K562 (cell line): ENCODE results near the gene EYA4. TPM values are rescaled to one million over a fixed set of nuclear protein-coding genes. Genes with fewer than 3 reads are reported as not detected.

Experiments
- ATAC-seq: fragments of 200-7000 bp; cut with Tn5 transposase; 3 replicates; pipeline ENCODE4 v1.9.1; 2020; ENCODE audit warnings: moderate library complexity
- BruUV-seq: library from RNA; stranded (reverse); fragments of 400-500 nt; replicated peaks from 2 replicates; lab custom pipeline; 2021; lab: Mats Ljungman, UMichigan
- CTCF ChIA-PET: fragments of 300-600 bp; formaldehyde crosslinking; extraction: SDS; loops from one replicate; lab custom pipeline; 2021; ENCODE audit warnings: low intra/inter-chr PET ratio; lab: Yijun Ruan, JAX
- POLR2A ChIA-PET: fragments of 300-600, 350-650 bp; sonication (Branson Sonifier 250); formaldehyde crosslinking; extraction: SDS; loops from one replicate; lab custom pipeline; 2021; ENCODE audit warnings: antibody characterized with exemption, inconsistent platforms; lab: Yijun Ruan, JAX
- DNase-seq, 4 experiments: peaks; one replicate each; pipeline versions ENCODE4 v3.0.0 to v3.0.0-alpha.2; 2011 to 2018; ENCODE audit warnings: low spot score in 3 of 4, mixed read lengths in 3 of 4; ENCODE audit errors: extremely low read depth in 1 of 4
- FAIRE-seq: peaks from 2 replicates; lab custom pipeline; 2011; peaks lifted over from hg19 to GRCh38; lab: Jason Lieb, UNC
- H2AFZ ChIP-seq: 2 replicates; pipeline ENCODE4 v1.6.0; 2011; ENCODE audit warnings: low read depth, low read length, control low read depth, inconsistent platforms
- H3K27ac ChIP-seq: fragments of 200-600 bp; 3 replicates; pipeline ENCODE4 v1.8.0; 2011; ENCODE audit warnings: low read depth, mild to moderate bottlenecking, control low read depth, inconsistent platforms, low read length, moderate library complexity, mixed read lengths; ENCODE audit errors: extremely low read depth
- H3K27me3 ChIP-seq, 2 experiments: fragments of 300-600 bp in 1 of 2; 2 replicates in 1 of 2; 3 replicates in 1 of 2; pipeline versions ENCODE4 v1.6.0 to v1.8.0; 2011; ENCODE audit warnings: inconsistent platforms in 2 of 2, low read length in 2 of 2, mild to moderate bottlenecking in 1 of 2, mixed read lengths in 1 of 2, moderate library complexity in 1 of 2; ENCODE audit not compliant: control insufficient read depth in 2 of 2, insufficient read depth in 2 of 2
- H3K36me3 ChIP-seq: fragments of 300-600 bp; 3 replicates; pipeline ENCODE4 v1.8.0; 2011; ENCODE audit warnings: mild to moderate bottlenecking, low read length, inconsistent platforms; ENCODE audit not compliant: control insufficient read depth, insufficient read depth
- H3K4me1 ChIP-seq, 2 experiments: fragments of 200-600 bp in 1 of 2; replicated peaks in 1 of 2; 2 replicates in 1 of 2; 3 replicates in 1 of 2; pipeline versions ENCODE4 v1.5.1 to v1.8.0; 2011; ENCODE audit warnings: inconsistent platforms in 2 of 2, low read length in 2 of 2, mild to moderate bottlenecking in 1 of 2, mixed read lengths in 1 of 2, moderate library complexity in 1 of 2; ENCODE audit not compliant: control insufficient read depth in 2 of 2, insufficient read depth in 2 of 2
- H3K4me2 ChIP-seq: 2 replicates; pipeline ENCODE4 v1.6.1; 2011; ENCODE audit warnings: low read length, control low read depth, inconsistent platforms, mixed read lengths; ENCODE audit not compliant: insufficient read depth
- H3K4me3 ChIP-seq: fragments of 200-600 bp; sonication (generic), shearing (Covaris generic); 2 replicates; pipeline ENCODE4 v1.5.1; 2016; ENCODE audit warnings: control low read depth, inconsistent platforms
- H3K79me2 ChIP-seq: fragments of 200-600 bp; 3 replicates; pipeline ENCODE4 v1.8.0; 2011; ENCODE audit warnings: low read length, inconsistent platforms; ENCODE audit not compliant: control insufficient read depth, insufficient read depth
- H3K9ac ChIP-seq, 2 experiments: 2 replicates each; pipeline versions ENCODE4 v1.6.0 to v1.6.1; 2011; ENCODE audit warnings: low read depth in 2 of 2, low read length in 2 of 2, control low read depth in 1 of 2, inconsistent platforms in 1 of 2, mild to moderate bottlenecking in 1 of 2, mixed read lengths in 1 of 2; ENCODE audit not compliant: insufficient read depth in 1 of 2
- H3K9me1 ChIP-seq: one replicate; pipeline ENCODE4 v1.6.0; 2011; ENCODE audit warnings: inconsistent platforms, mild to moderate bottlenecking, low read length, moderate library complexity; ENCODE audit not compliant: control insufficient read depth, insufficient read depth
- H3K9me3 ChIP-seq: replicated peaks from 2 replicates; pipeline ENCODE4 v1.5.1; 2011; ENCODE audit warnings: low read depth, low read length, inconsistent platforms; ENCODE audit not compliant: control insufficient read depth, insufficient read depth
- H4K20me1 ChIP-seq: replicated peaks from 2 replicates; pipeline ENCODE4 v1.6.1; 2011; ENCODE audit warnings: low read length, inconsistent platforms, mixed read lengths; ENCODE audit not compliant: control insufficient read depth, insufficient read depth
- FUS ChIP-seq: fragments of 200-400 bp; formaldehyde crosslinking; optimal IDR thresholded peaks from 2 replicates; pipeline ENCODE3; 2017; ENCODE audit warnings: low read depth, low read length
- MEIS2 ChIP-seq: fragments of 450-650 bp; IDR thresholded peaks from 2 replicates; pipeline ENCODE4 v1.6.1; 2014; ENCODE audit warnings: mild to moderate bottlenecking; ENCODE audit not compliant: partially characterized antibody
- NR2C2 ChIP-seq, 2 experiments: fragments of 200-800 bp in 1 of 2; sonication (Bioruptor generic) in 1 of 2; sonication (generic) in 1 of 2; formaldehyde crosslinking in 1 of 2; IDR thresholded peaks; 2 replicates each; pipeline versions ENCODE4 v1.6.1 to v1.8.0; 2016 to 2022; ENCODE audit warnings: mild to moderate bottlenecking in 1 of 2, missing compliant biosample characterization in 1 of 2, missing genetic modification characterization in 1 of 2, missing genetic modification reagents in 1 of 2
- ZFX ChIP-seq: sonication (generic); formaldehyde crosslinking; IDR thresholded peaks from 2 replicates; pipeline ENCODE4 v1.8.0; 2022; ENCODE audit warnings: mild to moderate bottlenecking, missing genetic modification reagents, moderate library complexity
- ZNF41 ChIP-seq: fragments of 250-450 bp; sonication (Bioruptor Pico); conservative IDR thresholded peaks from 2 replicates; pipeline ENCODE4 v1.4.0; 2020; ENCODE audit warnings: mild to moderate bottlenecking
- WGBS: fragments of 100-300 bp; shearing (Covaris generic); methylation state at CpG from one replicate; pipeline ENCODE4 v1.1.6; 2016; ENCODE audit warnings: low coverage, mixed read lengths; ENCODE audit not compliant: insufficient coverage; ENCODE audit errors: missing lambda C conversion rate; 5-methylcytosine and 5-hydroxymethylcytosine counted together
- in situ Hi-C: fragments of 300-500 bp; cut with MboI; formaldehyde crosslinking; loops from 4 replicates; pipeline ENCODE4 v1.15.0; 2018; ENCODE audit warnings: inconsistent platforms, mixed read lengths
- intact Hi-C: fragments of 100-400 bp; cut with micrococcal nuclease; formaldehyde crosslinking; loops from 2 replicates; pipeline ENCODE4 v1.14.2; 2022
- polyA plus RNA-seq, 8 experiments: library from polyadenylated mRNA; depleted of rRNA in 4 of 8; stranded (reverse) in 5 of 8; unstranded in 3 of 8; fragments of >200 nt; fragmentation: Nextera tagmentation in 2 of 8; fragmentation: Illumina TruSeq in 1 of 8; extraction: Ambion mirVana in 2 of 8; extraction: Trizol in 1 of 8; gene quantifications; 2 replicates each; pipeline versions ENCODE4 v1.2.1 to v1.2.3, GENCODE V29; 2011 to 2014; ENCODE audit warnings: inconsistent platforms in 1 of 8, missing spikeins in 1 of 8
- total RNA-seq, 7 experiments: library from RNA; depleted of rRNA in 6 of 7; stranded (reverse); fragments of >200 nt in 6 of 7; fragmentation: Illumina TruSeq in 2 of 7; extraction: Trizol in 2 of 7; gene quantifications; 2 replicates each; pipeline versions ENCODE4 v1.2.1 to v1.2.3, GENCODE V29; 2011 to 2021; ENCODE audit warnings: low replicate concordance in 1 of 7
- TF ChIP-seq, protein P1 (sequence below): sonication (generic); formaldehyde crosslinking; IDR thresholded peaks from 2 replicates; pipeline ENCODE4 v1.8.1; 2023; ENCODE audit warnings: mild to moderate bottlenecking, missing genetic modification reagents
- TF ChIP-seq, protein P2 (sequence below), 3 experiments: fragments of 200-800 bp in 1 of 3; fragments of 250-450 bp in 1 of 3; fragments of 450-650 bp in 1 of 3; sonication (Bioruptor Pico) in 1 of 3; sonication (Bioruptor generic) in 1 of 3; formaldehyde crosslinking in 1 of 3; IDR thresholded peaks; 2 replicates each; pipeline versions ENCODE4 v1.6.1 to v1.8.0; 2016 to 2022; ENCODE audit warnings: mild to moderate bottlenecking in 2 of 3, missing genetic modification characterization in 2 of 3, missing compliant biosample characterization in 1 of 3, moderate library complexity in 1 of 3
- TF ChIP-seq, protein P3 (sequence below): fragments of 250-450 bp; sonication (Bioruptor Pico); IDR thresholded peaks from 2 replicates; pipeline ENCODE4 v1.4.0; 2020
- TF ChIP-seq, protein P4 (sequence below): fragments of 250-450 bp; sonication (Bioruptor Pico); IDR thresholded peaks from 2 replicates; pipeline ENCODE4 v1.8.0; 2022; ENCODE audit warnings: moderate library complexity, mild to moderate bottlenecking, inconsistent platforms
- TF ChIP-seq, protein P5 (sequence below): fragments of 450-650 bp; IDR thresholded peaks from 2 replicates; pipeline ENCODE4 v1.6.1; 2017; ENCODE audit warnings: antibody characterized with exemption, mild to moderate bottlenecking

The EYA4 gene
- total and polyA plus RNA-seq, 9 of the 15 experiments (the other 6 are each of a cell fraction or from before 2014, with no cell fraction given), result 0.03 to 0.04 TPM; not detected in 7

DNA sequence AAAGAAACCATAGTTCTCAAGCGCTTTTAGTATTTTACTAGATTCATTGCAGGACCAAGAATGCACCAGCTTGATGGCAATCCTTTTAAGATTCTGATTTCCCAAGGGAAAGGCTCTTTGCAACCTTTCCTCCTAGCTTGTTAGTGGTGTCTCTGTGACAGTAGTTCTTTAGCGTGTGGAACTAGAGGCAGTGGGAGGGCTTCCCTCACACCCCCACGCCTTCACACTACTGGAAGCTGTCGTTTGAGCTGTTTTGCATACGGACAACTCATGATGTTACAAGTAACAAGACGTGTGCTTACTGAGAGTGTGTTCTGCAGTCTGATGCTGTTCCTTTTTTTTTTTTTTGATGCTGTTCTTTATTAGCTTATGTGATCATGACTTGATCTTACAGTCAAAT lies 34.1 kb downstream of the EYA4 start:
- no peak overlapping the region for H2AFZ ChIP-seq
- H3K27me3 ChIP-seq, result no peaks in the 10 kb centered on the region
- ATAC-seq, result no peak
- H4K20me1 ChIP-seq, result no peaks in the 10 kb centered on the region
- no peaks in the 10 kb centered on the region for H3K79me2 ChIP-seq
- no peaks in the 10 kb centered on the region for H3K4me1 ChIP-seq
- no peaks in the 10 kb centered on the region for H3K9me1 ChIP-seq
- no peak overlapping the region for H3K4me2 ChIP-seq
- no TSS peak for BruUV-seq
- intact Hi-C loops (no loop called here), in situ Hi-C loops (no loop called here)
- ChIA-PET POLR2A (no interaction called here), CTCF (no interaction called here)
- WGBS, result 5% methylated on average over 6 of the region's 6 CpGs
- no peaks in the 10 kb centered on the region for H3K9me3 ChIP-seq
- no peak overlapping the region for H3K4me3 ChIP-seq
- no peak overlapping the region for H3K9ac ChIP-seq
- FAIRE-seq, result no peak
- no peak for DNase-seq
- H3K27ac ChIP-seq, result no peak overlapping the region
- H3K36me3 ChIP-seq, result no peaks in the 10 kb centered on the region
- TF ChIP-seq MEIS2 (no peak), FUS (no peak), ZFX (no peak), NR2C2 (CRISPR knock-in tag; IDR thresholded peaks at IDR 0.05) (no peak), NR2C2 (tag; IDR thresholded peaks at IDR 0.05) (no peak), ZNF41 (no peak)
- TF ChIP-seq, protein P1, sequence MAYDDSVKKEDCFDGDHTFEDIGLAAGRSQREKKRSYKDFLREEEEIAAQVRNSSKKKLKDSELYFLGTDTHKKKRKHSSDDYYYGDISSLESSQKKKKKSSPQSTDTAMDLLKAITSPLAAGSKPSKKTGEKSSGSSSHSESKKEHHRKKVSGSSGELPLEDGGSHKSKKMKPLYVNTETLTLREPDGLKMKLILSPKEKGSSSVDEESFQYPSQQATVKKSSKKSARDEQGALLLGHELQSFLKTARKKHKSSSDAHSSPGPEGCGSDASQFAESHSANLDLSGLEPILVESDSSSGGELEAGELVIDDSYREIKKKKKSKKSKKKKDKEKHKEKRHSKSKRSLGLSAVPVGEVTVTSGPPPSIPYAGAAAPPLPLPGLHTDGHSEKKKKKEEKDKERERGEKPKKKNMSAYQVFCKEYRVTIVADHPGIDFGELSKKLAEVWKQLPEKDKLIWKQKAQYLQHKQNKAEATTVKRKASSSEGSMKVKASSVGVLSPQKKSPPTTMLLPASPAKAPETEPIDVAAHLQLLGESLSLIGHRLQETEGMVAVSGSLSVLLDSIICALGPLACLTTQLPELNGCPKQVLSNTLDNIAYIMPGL (CRISPR knock-in tag), result no peak
- TF ChIP-seq, protein P2, sequence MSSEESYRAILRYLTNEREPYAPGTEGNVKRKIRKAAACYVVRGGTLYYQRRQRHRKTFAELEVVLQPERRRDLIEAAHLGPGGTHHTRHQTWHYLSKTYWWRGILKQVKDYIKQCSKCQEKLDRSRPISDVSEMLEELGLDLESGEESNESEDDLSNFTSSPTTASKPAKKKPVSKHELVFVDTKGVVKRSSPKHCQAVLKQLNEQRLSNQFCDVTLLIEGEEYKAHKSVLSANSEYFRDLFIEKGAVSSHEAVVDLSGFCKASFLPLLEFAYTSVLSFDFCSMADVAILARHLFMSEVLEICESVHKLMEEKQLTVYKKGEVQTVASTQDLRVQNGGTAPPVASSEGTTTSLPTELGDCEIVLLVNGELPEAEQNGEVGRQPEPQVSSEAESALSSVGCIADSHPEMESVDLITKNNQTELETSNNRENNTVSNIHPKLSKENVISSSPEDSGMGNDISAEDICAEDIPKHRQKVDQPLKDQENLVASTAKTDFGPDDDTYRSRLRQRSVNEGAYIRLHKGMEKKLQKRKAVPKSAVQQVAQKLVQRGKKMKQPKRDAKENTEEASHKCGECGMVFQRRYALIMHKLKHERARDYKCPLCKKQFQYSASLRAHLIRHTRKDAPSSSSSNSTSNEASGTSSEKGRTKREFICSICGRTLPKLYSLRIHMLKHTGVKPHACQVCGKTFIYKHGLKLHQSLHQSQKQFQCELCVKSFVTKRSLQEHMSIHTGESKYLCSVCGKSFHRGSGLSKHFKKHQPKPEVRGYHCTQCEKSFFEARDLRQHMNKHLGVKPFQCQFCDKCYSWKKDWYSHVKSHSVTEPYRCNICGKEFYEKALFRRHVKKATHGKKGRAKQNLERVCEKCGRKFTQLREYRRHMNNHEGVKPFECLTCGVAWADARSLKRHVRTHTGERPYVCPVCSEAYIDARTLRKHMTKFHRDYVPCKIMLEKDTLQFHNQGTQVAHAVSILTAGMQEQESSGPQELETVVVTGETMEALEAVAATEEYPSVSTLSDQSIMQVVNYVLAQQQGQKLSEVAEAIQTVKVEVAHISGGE (CRISPR knock-in tag; IDR thresholded peaks at IDR 0.05), result no peak
- TF ChIP-seq, protein P3, sequence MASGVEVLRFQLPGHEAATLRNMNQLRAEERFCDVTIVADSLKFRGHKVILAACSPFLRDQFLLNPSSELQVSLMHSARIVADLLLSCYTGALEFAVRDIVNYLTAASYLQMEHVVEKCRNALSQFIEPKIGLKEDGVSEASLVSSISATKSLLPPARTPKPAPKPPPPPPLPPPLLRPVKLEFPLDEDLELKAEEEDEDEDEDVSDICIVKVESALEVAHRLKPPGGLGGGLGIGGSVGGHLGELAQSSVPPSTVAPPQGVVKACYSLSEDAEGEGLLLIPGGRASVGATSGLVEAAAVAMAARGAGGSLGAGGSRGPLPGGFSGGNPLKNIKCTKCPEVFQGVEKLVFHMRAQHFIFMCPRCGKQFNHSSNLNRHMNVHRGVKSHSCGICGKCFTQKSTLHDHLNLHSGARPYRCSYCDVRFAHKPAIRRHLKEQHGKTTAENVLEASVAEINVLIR (CRISPR knock-in tag), result no peak
- TF ChIP-seq, protein P4, sequence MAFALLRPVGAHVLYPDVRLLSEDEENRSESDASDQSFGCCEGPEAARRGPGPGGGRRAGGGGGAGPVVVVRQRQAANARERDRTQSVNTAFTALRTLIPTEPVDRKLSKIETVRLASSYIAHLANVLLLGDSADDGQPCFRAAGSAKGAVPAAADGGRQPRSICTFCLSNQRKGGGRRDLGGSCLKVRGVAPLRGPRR (CRISPR knock-in tag), result no peak
- TF ChIP-seq, protein P5, sequence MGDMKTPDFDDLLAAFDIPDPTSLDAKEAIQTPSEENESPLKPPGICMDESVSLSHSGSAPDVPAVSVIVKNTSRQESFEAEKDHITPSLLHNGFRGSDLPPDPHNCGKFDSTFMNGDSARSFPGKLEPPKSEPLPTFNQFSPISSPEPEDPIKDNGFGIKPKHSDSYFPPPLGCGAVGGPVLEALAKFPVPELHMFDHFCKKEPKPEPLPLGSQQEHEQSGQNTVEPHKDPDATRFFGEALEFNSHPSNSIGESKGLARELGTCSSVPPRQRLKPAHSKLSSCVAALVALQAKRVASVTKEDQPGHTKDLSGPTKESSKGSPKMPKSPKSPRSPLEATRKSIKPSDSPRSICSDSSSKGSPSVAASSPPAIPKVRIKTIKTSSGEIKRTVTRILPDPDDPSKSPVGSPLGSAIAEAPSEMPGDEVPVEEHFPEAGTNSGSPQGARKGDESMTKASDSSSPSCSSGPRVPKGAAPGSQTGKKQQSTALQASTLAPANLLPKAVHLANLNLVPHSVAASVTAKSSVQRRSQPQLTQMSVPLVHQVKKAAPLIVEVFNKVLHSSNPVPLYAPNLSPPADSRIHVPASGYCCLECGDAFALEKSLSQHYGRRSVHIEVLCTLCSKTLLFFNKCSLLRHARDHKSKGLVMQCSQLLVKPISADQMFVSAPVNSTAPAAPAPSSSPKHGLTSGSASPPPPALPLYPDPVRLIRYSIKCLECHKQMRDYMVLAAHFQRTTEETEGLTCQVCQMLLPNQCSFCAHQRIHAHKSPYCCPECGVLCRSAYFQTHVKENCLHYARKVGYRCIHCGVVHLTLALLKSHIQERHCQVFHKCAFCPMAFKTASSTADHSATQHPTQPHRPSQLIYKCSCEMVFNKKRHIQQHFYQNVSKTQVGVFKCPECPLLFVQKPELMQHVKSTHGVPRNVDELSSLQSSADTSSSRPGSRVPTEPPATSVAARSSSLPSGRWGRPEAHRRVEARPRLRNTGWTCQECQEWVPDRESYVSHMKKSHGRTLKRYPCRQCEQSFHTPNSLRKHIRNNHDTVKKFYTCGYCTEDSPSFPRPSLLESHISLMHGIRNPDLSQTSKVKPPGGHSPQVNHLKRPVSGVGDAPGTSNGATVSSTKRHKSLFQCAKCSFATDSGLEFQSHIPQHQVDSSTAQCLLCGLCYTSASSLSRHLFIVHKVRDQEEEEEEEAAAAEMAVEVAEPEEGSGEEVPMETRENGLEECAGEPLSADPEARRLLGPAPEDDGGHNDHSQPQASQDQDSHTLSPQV, result no peak
